Right ventricle myocardium inferior (tissue), 1 donor: ENCODE results near the gene ATN1. TPM values are rescaled to one million over a fixed set of nuclear protein-coding genes. Genes with fewer than 3 reads are reported as not detected.
"Not testable (repeated sequence)": the region's sequence is repeated elsewhere in the genome, so short reads cannot be mapped to it uniquely, and the experiment has no call there.

Experiments used
- ATAC-seq: fragments of 200-7000 bp; cut with Tn5 transposase; one replicate; pipeline ENCODE4 v1.9.1; 2020; ENCODE audit warnings: mild to moderate bottlenecking, moderate library complexity
- DNase-seq: peaks from one replicate; pipeline ENCODE4 v3.0.0; 2021; ENCODE audit errors: missing footprints
- intact Hi-C: fragments of 100-400 bp; cut with DNase I; formaldehyde crosslinking; loops from one replicate; pipeline ENCODE4 v1.11.0; 2022
- long read RNA-seq: library from polyadenylated mRNA; unstranded; transcript quantifications from one replicate; pipeline ENCODE4 v2.0.0, GENCODE V29; 2021
- total RNA-seq: library from RNA; stranded (reverse); fragmentation: NEBNext Ultra II Directional; extraction: Animal tissue kit (Norgen Biotek cat#: 25700); gene quantifications from one replicate; pipeline ENCODE4 v1.2.1, GENCODE V29; 2021
- donor health status: DM: no; HTN: yes; CAD: no; lungs with severe emphysema.

The ATN1 gene
- 78.9 TPM for total RNA-seq
- long read RNA-seq, partial matches to known transcripts: 25 of 30 reads
- long read RNA-seq, other reads (novel, unspliced or antisense): 5 of 30 reads

DNA sequence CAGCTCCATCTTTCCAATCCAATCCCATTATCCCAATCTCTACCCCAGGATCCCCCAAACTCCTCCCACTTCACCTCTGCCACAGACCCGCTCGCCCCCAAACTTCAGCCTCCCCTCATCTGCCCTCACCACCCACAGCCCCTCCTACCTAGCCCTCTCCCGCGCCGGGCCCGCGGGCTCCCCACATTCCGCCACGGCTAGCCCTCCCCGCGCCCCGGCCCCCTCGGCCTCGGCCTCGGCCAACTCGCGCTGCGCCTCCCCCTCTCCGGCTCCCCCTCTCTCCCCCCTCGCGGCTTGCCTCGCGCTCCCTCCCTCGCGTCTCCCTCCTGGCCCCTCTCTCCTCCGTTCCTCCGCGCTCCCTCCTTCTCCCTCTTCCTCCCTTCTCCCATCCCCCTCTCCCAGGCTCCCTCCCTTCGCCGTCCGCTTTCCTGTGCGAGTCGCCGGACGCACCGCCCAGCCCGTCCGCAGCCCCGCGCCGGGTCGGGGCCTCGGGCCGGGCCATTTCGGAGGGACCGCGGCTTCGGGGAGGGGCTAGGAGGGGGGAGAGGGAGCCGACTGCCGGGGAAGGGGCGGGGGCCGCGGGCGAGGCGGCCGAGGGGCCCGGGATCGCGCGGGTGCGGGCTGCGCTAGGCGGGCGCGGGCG is at the start of gene ATN1:
Gene ATN1 (plus strand): TSS at position 581 of the 643 bp plus-strand sequence. CDS start 6,043 bp downstream, outside the sequence.
- DNase-seq: peak; percentile 90
- peak; percentile 70 for ATAC-seq
- intact Hi-C loops: loop anchor here (2.0 to 5.0 kb wide), 3 partner anchors 15 to 185 kb away; partner anchors contain the start of genes LPCAT3 and RNU7-1

DNA sequence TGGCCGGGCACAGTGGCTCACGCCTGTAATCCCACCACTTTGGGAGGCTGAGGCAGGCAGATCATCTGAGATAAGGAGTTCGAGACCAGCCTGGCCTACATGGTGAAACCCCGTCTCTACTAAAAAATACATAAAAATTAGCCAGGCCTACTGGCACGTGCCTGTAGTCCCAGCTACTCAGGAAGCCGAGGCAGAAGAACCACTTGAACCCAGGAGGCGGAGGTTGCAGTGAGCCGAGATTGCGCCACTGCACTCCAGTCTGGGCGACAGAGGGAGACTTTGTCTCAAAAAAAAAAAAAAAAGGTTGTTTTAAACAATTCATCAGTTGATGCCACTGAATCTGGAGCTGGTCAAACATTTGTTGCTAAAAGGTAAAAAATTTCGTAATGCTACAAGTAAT is 47.9 kb upstream of the ATN1 start:
- ATAC-seq, DNase-seq: not testable (repeated sequence)
- intact Hi-C loops: loop anchor here (10.0 kb wide), 1 partner anchor 225 kb away; the partner anchor contains the start of gene C1RL

DNA sequence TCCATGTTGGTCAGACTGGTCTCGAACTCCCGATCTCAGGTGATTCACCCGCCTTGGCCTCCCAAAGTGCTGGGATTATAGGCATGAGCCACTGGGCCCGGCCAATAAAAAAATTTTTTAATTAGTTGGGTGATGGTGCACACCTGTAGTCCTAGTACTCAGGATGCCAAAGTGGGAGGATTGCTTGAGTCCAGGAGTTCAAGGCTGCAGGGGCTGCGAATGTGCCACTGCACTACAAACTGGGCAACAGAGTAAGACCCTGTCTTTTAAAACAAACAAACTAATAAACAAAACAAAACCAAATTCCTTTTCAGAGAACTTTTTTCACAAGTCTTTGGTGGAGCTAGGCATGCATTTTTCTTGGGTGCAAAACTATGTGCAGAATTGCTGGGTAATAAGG is 44.5 kb upstream of the ATN1 start:
- ATAC-seq (no peak), DNase-seq (no peak)
- intact Hi-C loops: no loop called here

DNA sequence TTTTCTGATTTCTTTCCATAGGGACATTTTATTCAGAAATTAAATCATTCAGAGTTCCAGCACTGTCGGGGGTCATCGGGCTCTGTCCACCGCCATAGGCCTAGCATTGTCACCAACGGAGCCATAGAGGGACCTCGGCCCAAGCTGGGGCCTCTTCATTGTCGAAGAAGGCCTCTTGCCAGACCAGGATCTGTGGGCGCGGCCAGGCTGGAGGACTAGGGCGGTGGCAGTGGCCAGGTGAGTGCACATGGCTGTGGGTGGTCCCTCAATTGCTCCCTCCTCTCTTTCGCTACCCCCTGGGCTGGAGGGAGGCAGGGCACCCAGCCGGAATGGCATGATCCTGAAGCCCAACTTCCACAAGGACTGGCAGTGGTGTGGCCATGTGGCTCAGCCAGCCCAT is 44.1 kb upstream of the ATN1 start:
- ATAC-seq (no peak), DNase-seq (no peak)
- intact Hi-C loops: no loop called here

GRCh38 chr12:6884539-6884938 is 43.2 kb upstream of the ATN1 start:
- DNase-seq: no peak
- intact Hi-C loops: no loop called here
- no peak for ATAC-seq

DNA sequence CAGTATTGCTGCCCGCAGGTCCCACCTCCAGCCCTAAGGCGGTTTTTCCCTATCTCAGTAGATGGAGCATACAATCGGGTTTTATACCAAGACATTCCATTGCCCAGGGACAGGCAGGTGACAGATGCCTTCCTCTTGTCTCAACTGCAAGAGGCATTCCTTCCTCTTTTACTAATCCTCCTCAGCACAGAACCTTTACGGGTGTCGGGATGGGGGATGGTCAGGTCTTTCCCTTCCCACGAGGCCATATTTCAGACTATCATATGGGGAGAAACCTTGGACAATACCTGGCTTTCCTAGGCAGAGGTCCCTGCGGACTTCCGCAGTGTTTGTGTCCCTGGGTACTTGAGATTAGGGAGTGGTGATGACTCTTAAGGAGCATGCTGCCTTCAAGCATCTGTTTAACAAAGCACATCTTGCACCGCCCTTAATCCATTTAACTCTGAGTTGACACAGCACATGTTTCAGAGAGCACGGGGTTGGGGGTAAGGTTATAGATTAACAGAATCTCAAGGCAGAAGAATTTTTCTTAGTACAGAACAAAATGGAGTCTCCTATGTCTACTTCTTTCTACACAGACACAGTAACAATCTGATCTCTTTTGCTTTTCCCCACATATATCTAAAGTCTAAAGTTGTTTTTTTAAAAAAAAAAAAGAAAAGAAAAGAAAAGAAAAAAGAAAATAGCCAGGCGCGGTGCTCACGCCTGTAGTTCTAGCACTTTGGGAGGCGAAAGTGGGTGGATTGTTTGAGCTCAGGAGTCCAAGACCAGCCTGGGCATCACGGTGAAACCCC is 41.4 kb upstream of the ATN1 start:
- DNase-seq, ATAC-seq, intact Hi-C loops: not testable (repeated sequence)

DNA sequence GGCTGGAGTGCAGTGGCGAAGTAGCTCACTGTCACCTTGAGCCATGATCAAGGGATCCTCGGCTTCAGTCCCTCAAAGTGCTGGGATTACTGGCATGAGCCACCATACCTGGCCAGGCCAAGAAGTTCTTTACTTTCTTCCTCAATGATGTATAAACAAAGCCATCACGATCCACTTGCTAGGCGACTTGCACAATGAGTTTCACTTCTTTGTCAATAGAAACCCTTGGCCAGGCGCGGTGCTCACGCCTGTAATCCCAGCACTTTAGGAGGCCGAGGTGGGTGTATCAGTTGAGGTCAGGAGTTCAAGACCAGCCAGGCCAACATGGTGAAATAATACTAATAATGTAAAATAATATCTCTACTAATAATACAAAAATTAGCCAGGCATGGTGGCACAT is 40.3 kb upstream of the ATN1 start:
- ATAC-seq (no peak), DNase-seq (no peak)
- intact Hi-C loops: no loop called here

- no peak for ATAC-seq
- no peak for DNase-seq
- intact Hi-C loops: no loop called here
Observed at GRCh38 chr12:6888360-6888759, 39.4 kb upstream of the ATN1 start.

DNA sequence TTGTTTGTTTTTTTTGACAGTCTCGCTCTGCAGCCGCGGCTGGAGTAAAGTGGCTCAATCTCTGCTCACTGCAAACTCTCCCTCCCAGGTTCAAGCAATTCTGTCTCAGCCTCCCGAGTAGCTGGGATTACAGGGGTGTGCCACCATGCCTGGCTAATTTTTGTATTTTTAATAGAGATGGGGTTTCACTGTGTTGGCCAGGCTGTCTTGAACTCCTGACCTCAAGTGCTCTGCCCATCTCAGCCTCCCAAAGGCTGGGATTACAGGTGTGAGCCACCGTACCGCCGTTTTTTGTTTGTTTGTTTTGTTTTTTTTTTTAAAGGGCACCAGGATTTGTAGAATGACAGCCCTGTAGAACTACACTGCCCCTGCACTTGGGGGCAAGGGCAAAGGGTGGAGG is 39.0 kb upstream of the ATN1 start:
- intact Hi-C loops, ATAC-seq, DNase-seq: not testable (repeated sequence)

GRCh38 chr12:6889775-6890573 is 37.8 kb upstream of the ATN1 start:
- intact Hi-C loops: loop anchor here (2.0 kb wide), 1 partner anchor 17 kb away; the partner anchor contains the start of gene SPSB2
- not testable (repeated sequence) for DNase-seq, ATAC-seq

GRCh38 chr12:6890789-6891645 is 36.7 kb upstream of the ATN1 start:
- ATAC-seq: peak; percentile 97
- intact Hi-C loops: loop anchor here (2.0 kb wide), 1 partner anchor 18 kb away; the partner anchor contains the start of gene SPSB2
- DNase-seq: peak; percentile 99

DNA sequence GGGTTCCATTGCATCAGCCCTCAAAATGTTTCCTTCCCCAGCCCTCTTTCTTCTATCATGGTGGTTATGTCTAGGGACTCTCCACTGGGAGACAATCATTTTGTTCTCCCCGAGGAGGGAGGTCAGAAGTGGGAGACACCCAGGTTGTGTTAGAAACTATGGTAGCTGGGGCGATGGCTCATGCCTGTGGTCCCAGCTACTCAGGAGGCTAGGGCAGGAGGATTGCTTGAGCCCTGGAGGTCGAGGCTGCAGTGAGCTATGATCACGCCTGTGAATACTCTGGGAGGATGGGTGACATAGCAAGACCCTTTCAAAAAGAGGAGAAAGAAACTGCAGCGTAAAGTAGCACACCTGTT is 36.1 kb upstream of the ATN1 start:
- DNase-seq (no peak), ATAC-seq (peak; percentile 2)
- intact Hi-C loops: loop anchor here (2.0 kb wide), 1 partner anchor 19 kb away; the partner anchor contains the start of gene SPSB2

DNA sequence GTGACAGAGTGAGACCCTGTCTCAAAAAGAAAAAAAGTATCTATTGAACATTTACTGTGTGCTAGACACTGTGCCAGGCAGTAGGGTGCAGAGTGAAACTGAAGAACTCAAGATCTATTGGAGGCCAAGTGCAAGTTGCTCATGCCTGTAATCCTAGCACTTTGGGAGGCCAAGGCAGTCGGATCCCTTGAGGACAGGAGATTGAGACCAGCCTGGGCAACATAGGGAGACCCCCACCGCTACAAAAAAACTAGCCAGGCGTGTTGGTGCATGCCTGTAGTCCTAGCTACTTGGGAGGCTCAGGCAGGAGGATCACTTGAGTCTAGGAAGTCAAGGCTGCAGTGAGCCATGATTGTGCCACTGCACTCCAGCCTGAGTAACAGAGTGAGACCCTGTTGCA is 35.1 kb upstream of the ATN1 start:
- ATAC-seq, DNase-seq, intact Hi-C loops: not testable (repeated sequence)

DNA sequence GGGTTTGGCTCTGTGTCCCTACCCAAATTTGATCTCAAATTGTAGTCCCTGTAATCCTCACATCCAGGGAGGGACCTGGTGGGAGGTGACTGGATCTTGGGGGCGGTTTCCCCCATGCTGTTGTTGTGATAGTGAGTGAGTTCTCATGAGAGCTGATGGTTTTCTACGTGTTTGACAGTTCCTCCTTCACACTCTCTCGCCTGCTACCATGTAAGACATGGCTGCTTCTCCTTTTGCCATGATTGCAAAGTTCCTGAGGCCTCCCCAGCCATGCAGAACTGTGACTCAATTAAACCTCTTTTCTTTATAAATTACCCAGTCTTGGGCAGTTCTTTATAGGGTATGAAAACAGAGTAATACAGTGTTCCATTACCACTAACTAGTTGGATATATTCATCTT is 33.4 kb upstream of the ATN1 start:
- ATAC-seq: no peak

GRCh38 chr12:6896846-6897435 is 30.8 kb upstream of the ATN1 start:
- no peak for ATAC-seq
- DNase-seq: no peak
- intact Hi-C loops: no loop called here

More for the DNA sequence above, 33.4 kb upstream of the ATN1 start:
- intact Hi-C loops: no loop called here
- DNase-seq: no peak

GRCh38 chr12:6899427-6899826 is 28.3 kb upstream of the ATN1 start:
- DNase-seq: no peak

DNA sequence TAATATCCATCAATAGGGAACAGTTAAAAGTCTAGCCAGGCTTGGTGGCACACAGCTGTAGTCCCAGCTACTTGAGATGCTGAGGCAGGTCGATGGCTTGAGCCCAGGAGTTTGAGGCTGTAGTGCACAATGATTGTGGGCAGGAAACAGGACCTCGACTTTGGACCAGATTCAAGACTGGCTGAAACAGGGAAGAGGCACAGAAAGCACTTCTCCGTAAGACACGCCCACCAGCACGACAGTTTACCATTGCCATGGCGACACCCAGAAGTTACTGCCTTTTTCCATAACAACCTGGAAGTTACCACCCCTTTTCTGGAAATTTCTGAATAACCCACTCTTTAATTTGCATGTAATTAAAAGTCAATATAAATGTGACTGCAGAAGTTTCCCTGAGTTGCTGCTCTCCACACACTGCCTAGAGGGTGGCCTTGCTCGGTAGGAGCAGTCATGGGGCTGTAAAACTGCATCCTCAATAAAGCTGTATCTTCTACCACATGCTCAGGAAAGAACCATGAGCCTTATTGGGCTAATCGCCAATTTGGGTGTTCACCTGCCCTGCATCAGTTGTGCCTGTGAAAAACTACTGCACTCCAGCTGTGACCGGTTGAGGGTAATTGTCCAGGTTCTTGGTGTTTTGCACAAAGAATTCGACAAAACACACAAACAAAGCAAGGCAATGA is 27.8 kb upstream of the ATN1 start:
- intact Hi-C loops: no loop called here
- peak; percentile 78 for DNase-seq
- no peak for ATAC-seq

More at GRCh38 chr12:6899427-6899826, 28.3 kb upstream of the ATN1 start:
- ATAC-seq: no peak
- intact Hi-C loops: no loop called here
